Epithelial cell of proximal tubule (primary cell): ENCODE data around the gene TGFBR3L. TPM values are rescaled to one million over a fixed set of nuclear protein-coding genes. Genes with fewer than 3 reads are reported as not detected.

Experiments used
- DNase-seq: peaks from one replicate; pipeline ENCODE4 v3.0.0-alpha.2; 2011; ENCODE audit warnings: low read depth
- H3K4me3 ChIP-seq: 2 replicates; pipeline ENCODE4 v1.5.1; 2011; ENCODE audit warnings: low read depth, mild to moderate bottlenecking, low read length
- CTCF ChIP-seq: conservative IDR thresholded peaks from 2 replicates; pipeline ENCODE4 v1.5.1; 2012; ENCODE audit warnings: low read depth, mild to moderate bottlenecking, low read length
- total RNA-seq: library from RNA; depleted of rRNA; stranded (reverse); fragments of >200 nt; gene quantifications from 2 replicates; pipeline ENCODE4 v1.2.3, GENCODE V29; 2015

TGFBR3L gene
- total RNA-seq, 1 donor from 2014 or later = 16.8 TPM

DNA sequence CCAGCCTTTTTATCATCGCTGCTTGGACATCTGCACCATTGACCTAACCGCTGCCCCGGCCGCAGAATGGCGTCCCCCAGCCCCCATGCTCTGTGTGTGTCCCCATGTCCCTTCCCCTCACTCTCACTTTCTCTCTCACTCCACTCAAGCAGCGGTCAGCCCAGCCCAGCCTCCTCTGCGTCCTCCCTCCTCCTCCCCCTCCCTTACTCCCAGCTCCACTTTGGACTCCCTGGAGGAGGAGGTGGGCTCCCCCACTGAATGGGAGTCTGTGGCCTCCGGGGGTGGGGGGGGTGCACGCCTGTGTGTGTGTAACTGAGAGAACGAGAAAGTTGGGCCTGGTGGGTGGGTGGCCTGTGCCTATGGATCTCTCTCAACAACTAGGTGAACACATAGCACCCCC lies 8.8 kb upstream of the TGFBR3L start:
- TF ChIP-seq CTCF = no peak
- DNase-seq = no peak
- no peak overlapping the region for H3K4me3 ChIP-seq

DNA sequence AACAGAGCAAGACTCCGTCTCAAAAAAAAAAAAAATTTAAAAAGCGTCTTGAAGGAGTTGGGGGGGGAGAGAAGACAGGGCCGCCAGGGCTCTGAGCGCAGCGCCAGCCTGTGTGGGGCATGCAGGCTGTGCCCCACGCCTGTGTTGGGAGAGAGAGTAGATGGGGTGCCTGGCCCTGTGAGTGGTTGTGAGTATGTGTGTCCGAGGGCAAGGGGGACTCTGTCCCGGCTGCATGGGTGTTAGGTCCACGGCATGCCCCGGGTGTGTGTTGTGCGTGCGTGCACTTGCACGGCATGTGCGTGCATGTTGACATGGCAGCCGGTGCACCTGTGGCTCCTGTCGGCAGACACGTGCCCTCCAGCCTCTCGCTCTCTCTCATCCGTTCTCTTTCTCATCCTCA lies 7.5 kb upstream of the TGFBR3L start:
- H3K4me3 ChIP-seq = no peak overlapping the region
- DNase-seq = no peak
- no peak for TF ChIP-seq CTCF

DNA sequence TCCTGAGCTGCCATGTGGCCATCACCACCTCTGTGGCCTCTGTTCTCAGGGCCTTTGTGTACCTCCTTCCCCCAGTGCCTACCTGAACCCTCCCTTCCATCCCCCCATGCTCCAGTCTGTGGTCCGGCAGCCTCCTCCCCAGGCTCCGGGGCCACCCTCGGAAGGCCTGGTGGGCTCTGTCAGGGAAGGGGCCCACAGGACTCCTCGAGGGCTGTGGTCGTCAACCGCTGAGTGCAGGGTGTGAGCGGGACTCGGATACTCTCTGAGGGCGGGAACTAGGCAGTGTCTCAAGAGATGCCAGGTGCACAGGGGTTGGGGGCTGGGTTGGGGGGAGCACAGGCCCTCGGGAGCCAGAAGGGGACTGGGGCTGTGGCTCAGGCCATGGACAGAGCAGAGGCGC lies 7.1 kb upstream of the TGFBR3L start:
- no peak for DNase-seq
- no peak overlapping the region for H3K4me3 ChIP-seq
- TF ChIP-seq CTCF = no peak

GRCh38 chr19:7908078-7908699 lies 6.4 kb upstream of the TGFBR3L start:
- no peak for DNase-seq
- H3K4me3 ChIP-seq = no peak overlapping the region
- no peak for TF ChIP-seq CTCF

GRCh38 chr19:7908742-7909461 lies 5.7 kb upstream of the TGFBR3L start:
- peak; percentile 12 for TF ChIP-seq CTCF
- H3K4me3 ChIP-seq = no peak overlapping the region
- DNase-seq = no peak

DNA sequence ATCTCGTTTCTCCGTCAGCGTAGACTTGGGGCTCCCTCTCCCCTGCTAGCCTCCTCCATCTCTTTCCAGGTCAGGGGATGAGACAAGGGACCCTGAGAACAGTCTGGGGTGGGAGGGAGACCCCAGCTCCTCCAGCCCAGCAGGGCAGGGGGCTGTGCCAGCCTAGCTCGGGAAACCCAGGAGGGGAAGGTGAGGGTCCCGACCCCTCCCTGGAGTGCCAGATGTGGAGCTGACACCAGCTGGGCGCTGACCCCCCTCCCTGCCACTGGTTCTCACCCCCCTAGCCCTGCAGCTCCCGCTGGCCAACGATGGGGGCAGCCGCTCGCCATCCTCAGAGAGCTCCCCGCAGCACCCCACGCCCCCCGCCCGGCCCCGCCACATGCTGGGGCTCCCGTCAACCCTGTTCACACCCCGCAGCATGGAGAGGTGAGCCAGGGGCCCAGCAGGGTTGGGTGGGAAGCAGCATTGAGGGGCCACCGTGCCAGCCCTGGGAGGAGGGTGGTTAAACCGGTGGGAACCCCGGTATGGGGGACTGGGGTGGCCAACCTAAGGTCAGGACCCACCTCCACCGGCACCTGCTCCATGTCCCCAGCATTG lies 5.1 kb upstream of the TGFBR3L start:
- no peak for DNase-seq
- TF ChIP-seq CTCF = no peak
- H3K4me3 ChIP-seq = no peak overlapping the region
